Measurements from ENCODE around the gene USH1C. TPM values are rescaled to one million over a fixed set of nuclear protein-coding genes. Genes with fewer than 3 reads are reported as not detected.

The USH1C gene
- total RNA-seq, 1 experiment from 2014 or later, result 1.0 TPM

GRCh38 chr11:17516551-17517150 lies 27.6 kb downstream of the USH1C start:
- Histone ChIP-seq H3K4me2 (ENCODE audit: insufficient read depth, insufficient read length, low read length) (no peak overlapping the region), H4K5ac (ENCODE audit: insufficient read length, low read depth, low read length) (no peak overlapping the region), H3K23ac (ENCODE audit: insufficient read length, low read depth, low read length) (no peak overlapping the region), H3K27ac (ENCODE audit: insufficient read length, low read depth, low read length) (no peak overlapping the region), H3K14ac (ENCODE audit: insufficient read depth, low read length) (no peak overlapping the region; the same call in 1 of the 2 replicates), H2BK20ac (ENCODE audit: low read depth, low read length, poor library complexity, severe bottlenecking) (no peak overlapping the region), H2AK5ac (ENCODE audit: insufficient read length, low read length) (no peak overlapping the region), H3K4ac (ENCODE audit: low read depth, low read length) (no peak overlapping the region), H2AFZ (ENCODE audit: low read length) (no peak overlapping the region), H3K4me1 (ENCODE audit: insufficient read depth, low read length) (peaks cover 4% of the 10 kb centered on the region; the same call in 1 of the 2 replicates), H4K8ac (replicated peaks; ENCODE audit: insufficient read length, low read depth, low read length) (no peak overlapping the region), H4K20me1 (ENCODE audit: control insufficient read depth, insufficient read depth, insufficient read length) (no peaks in the 10 kb centered on the region), H3K56ac (ENCODE audit: insufficient read length, low read depth, low read length) (no peak overlapping the region), H2BK120ac (ENCODE audit: low read depth, low read length, poor library complexity, severe bottlenecking) (no peak overlapping the region), H3T11ph (ENCODE audit: low read length) (no peak overlapping the region), H3K79me2 (ENCODE audit: insufficient read depth, low read length) (no peaks in the 10 kb centered on the region), H3K79me1 (ENCODE audit: insufficient read depth, low read depth, low read length, poor library complexity, severe bottlenecking) (no peaks in the 10 kb centered on the region), H4K91ac (ENCODE audit: insufficient read length, low read depth, low read length) (no peak overlapping the region), H2BK15ac (ENCODE audit: low read depth, low read length) (no peak overlapping the region), H3K9me3 (ENCODE audit: control insufficient read depth, low read depth, low read length) (no peaks in the 10 kb centered on the region), H3K23me2 (ENCODE audit: insufficient read length, low read depth, low read length, poor library complexity, severe bottlenecking) (no peaks in the 10 kb centered on the region), H3K27me3 (ENCODE audit: insufficient read depth, low read length) (no peaks in the 10 kb centered on the region; the same call in 1 of the 2 replicates), H2BK12ac (ENCODE audit: insufficient read length, low read depth, low read length) (no peak overlapping the region), H3K18ac (ENCODE audit: insufficient read length, low read depth, low read length) (no peak overlapping the region), H3K9ac (ENCODE audit: extremely low read depth, insufficient read length, low read length) (no peak overlapping the region), H2BK5ac (ENCODE audit: insufficient read length, low read length) (no peak overlapping the region)
- WGBS (ENCODE audit: extremely low coverage, insufficient read length, low lambda C conversion rate), result no CpG with 5 or more reads among the region's 7 CpGs
- no peak for TF ChIP-seq CTCF (conservative IDR thresholded peaks at IDR 0.05)
- Mint-ChIP-seq H3K4me3 (no peak overlapping the region), H3K9me3 (no peaks in the 10 kb centered on the region), H3K27me3 (ENCODE audit: low read depth) (peaks cover 4% of the 10 kb centered on the region), H3K27ac (no peak overlapping the region), H3K4me1 (peaks cover 19 to 22% of the 10 kb centered on the region in 2 experiments), H3K36me3 (ENCODE audit: insufficient read depth in 1 of 3, low read depth in 3 of 3) (peaks cover 2 to 6% (median 4%) of the 10 kb centered on the region in 3 experiments; a peak in 6 of 7 replicates)
- DNase-seq, result no peak
